Measurements from ENCODE around the gene ZXDC.

The ZXDC gene

GRCh38 chr3:126390751-126391150, 84.9 kb downstream of the ZXDC start:
- H3K27ac ChIP-seq: no peak overlapping the region
- TF ChIP-seq CTCF (IDR thresholded peaks at IDR 0.05): no peak
- intact Hi-C loops (cut with DNase I; ENCODE audit: low total_unique reads): loop anchor here (2.0 to 5.0 kb wide), 3 partner anchors 82 to 258 kb away; no protein-coding TSS in a partner anchor
- no peaks in the 10 kb centered on the region for H3K36me3 ChIP-seq
- peaks cover 0 to 3% of the 10 kb centered on the region in 2 donors for H3K27me3 ChIP-seq
- H3K4me1 ChIP-seq: peaks cover 0 to 24% (median 14%) of the 10 kb centered on the region in 4 donors
- DNase-seq: peak in 1 of 2 donors; percentile 58
- H3K4me3 ChIP-seq: no peak overlapping the region
- H3K9me3 ChIP-seq: no peaks in the 10 kb centered on the region

GRCh38 chr3:126390201-126390600, 85.5 kb downstream of the ZXDC start:
- DNase-seq: peak in 1 of 2 donors; percentile 60

GRCh38 chr3:126389794-126390146, 85.9 kb downstream of the ZXDC start:
- TF ChIP-seq CTCF (IDR thresholded peaks at IDR 0.05): no peak
- Histone ChIP-seq H3K9me3 (no peaks in the 10 kb centered on the region), H3K36me3 (no peaks in the 10 kb centered on the region), H3K27me3 (no peaks in the 10 kb centered on the region), H3K4me1 (peaks cover 0 to 19% (median 12%) of the 10 kb centered on the region in 4 donors), H3K4me3 (no peak overlapping the region), H3K27ac (peak overlapping the region; percentile 82 to 89)
- no peak for DNase-seq
- intact Hi-C loops (cut with DNase I; ENCODE audit: low total_unique reads): loop anchor here (2.0 to 5.0 kb wide), 5 partner anchors 33 to 257 kb away; partner anchors contain the start of gene KLF15

More at GRCh38 chr3:126390201-126390600, 85.5 kb downstream of the ZXDC start:
- Histone ChIP-seq H3K4me3 (no peak overlapping the region), H3K27me3 (no peaks in the 10 kb centered on the region), H3K36me3 (no peaks in the 10 kb centered on the region), H3K4me1 (peaks cover 0 to 23% (median 14%) of the 10 kb centered on the region in 4 donors), H3K27ac (peak overlapping the region in 1 of 2 donors; percentile 82), H3K9me3 (no peaks in the 10 kb centered on the region)
- TF ChIP-seq CTCF (IDR thresholded peaks at IDR 0.05): no peak
- intact Hi-C loops (cut with DNase I; ENCODE audit: low total_unique reads): loop anchor here (2.0 to 5.0 kb wide), 3 partner anchors 82 to 258 kb away; no protein-coding TSS in a partner anchor

GRCh38 chr3:126389112-126389793, 86.4 kb downstream of the ZXDC start:
- Histone ChIP-seq H3K9me3 (no peaks in the 10 kb centered on the region), H3K27ac (peak overlapping the region; percentile 82 to 89), H3K36me3 (no peaks in the 10 kb centered on the region), H3K4me1 (peaks cover 0 to 13% (median 9%) of the 10 kb centered on the region in 4 donors), H3K27me3 (no peaks in the 10 kb centered on the region), H3K4me3 (peak overlapping the region; percentile 32 to 44)
- peak; percentile 98 to 99 for TF ChIP-seq CTCF (IDR thresholded peaks at IDR 0.05)
- intact Hi-C loops (cut with DNase I; ENCODE audit: low total_unique reads): loop anchor here (2.0 to 5.0 kb wide), 2 partner anchors 32 to 142 kb away; partner anchors contain the start of gene KLF15
- peak; percentile 96 to 98 for DNase-seq
